GM19238 (cell line): ENCODE results near the gene CSNK2A2.

Experiments
- DNase-seq: peaks from one replicate; pipeline ENCODE4 v3.0.0; 2011; ENCODE audit warnings: low spot score; ENCODE audit not compliant: insufficient read length

The CSNK2A2 gene

DNA sequence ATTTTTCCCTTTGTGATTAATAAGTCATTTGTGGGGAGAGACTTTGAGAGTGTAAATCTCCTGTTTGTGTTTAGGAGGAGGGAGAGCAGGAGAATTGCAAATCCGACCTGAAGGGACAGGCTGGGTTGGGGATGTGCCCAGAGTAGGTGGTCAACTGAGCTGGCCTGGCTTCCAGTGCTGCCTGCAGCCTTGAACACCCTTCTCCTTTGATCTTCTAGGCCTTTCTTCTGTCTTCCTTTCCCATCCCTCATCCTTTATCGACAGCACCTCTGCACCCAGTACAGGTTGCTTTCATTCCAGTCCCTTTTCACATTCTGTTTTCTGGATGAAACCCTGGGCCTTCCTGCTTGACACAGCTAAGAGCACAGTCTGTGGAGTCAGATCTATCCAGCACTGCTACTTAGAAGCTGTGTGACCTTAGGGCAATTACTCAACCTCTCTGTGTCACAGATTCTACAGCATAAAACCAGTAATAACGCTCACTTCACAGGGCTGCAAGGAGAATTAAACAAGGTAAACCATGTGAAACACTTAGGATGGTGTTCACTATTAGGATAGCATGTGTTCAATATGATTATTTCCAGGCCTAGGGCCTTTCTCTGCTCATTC lies 1.0 kb upstream of the CSNK2A2 start:
- DNase-seq: no peak

DNA sequence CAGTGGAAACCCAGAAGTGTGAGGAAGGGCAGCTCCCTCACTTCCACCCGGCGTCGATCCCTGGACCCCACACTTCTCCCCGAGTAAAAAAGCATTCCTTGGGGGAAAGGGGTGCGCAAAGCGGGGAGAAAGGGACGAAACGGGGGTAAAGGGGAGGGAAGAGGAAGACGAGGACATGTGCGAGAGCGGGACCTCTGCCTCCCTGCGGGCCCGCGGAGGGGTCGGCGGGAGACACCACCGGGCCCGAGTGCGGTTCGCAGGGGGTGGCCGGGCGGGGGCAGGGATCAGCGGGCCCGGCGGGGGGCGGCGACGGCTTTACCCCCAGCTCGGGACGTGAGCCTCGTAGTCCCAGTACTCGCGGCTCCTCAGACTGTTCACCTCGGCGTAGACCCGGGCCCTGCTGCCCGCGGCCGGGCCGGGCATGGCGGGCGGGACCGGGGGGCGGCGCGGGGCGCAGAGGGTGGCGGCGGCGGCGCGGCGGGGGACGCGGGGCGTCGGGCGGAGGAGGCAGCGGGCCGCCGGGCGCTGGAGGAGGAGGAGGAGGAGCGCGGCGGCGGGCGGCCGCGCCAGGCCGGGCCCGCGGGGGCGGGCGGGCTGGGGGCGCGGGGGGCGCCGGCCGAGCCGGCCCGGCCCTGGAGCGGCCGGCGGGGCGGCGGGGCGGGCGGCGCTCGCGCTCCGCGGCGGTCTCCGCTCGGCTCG lies 443 bp downstream of the CSNK2A2 start:
- DNase-seq: peak; percentile 22

DNA sequence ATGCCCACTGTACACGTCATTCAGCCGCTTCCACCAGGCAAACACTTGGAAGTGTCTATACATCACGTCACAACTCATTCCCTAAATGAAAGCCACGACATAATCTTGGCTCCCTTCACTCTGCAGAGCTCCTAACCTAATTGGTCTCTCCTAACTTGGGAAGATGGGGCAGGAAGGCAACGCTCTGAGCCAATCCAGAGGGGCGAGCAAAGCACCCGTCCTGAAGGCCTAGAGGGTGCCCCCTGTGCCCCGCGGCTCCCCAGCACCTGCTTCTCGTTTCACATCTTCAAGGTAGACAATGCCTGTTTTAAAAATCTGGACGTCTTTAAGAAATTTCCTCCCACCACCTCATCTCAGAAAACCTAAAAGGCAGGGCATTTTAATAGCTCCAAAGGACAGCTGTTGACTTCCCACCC lies 1.0 kb downstream of the CSNK2A2 start:
- DNase-seq: no peak

DNA sequence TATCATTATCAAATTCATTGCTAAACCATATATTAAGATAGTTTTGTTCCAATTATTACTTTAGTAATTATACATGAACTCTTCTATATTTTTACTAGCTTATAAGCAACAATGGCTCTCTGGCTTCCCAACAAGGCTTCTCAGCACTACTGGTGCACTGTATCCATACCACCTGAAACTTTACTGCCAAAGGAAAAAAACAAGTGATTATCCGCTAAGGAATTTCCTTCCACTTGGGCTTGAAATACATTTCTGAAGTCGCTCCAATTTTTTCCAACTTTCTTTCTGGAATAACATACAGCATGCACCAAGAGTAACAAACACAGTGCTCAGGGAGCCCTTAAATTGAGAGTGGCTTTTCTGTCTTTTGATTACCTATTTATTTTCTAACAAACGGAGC lies 2.1 kb downstream of the CSNK2A2 start:
- no peak for DNase-seq

DNA sequence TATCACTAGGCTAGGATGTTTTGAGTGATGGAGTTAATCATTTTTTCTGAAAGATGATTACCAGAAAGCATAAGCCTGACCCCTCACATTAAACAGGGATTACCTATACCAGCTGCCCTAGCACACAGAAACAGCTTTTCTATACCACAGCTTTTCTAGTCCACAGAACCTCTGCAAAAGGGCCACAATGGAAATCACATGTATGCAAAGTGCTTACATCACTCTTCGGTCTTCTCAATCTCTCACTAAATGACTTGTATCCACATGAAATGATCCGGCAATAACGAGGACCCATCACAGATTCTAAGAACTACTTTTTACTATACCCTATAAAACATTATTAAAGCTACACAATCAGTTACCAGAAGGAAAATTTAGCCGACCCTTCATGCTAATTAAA lies 2.6 kb downstream of the CSNK2A2 start:
- DNase-seq: no peak

DNA sequence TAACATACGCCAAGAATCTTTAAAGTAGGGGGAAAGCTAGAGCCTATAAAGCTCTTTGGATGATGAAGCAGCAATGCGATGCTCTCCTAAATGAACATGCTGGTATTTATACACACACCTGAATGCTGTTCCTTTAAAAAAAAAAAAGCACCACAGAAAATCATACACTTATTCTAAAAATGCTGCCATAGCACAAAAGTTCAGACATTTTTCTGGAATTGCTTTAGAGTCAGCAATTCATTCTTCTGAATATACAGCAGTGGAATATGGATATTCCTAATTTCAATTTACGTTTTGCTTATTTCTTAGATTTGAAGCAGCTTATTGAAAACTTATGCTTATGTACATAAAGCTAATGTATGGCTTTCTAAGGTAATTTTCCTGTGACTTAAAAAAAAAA lies 3.1 kb downstream of the CSNK2A2 start:
- no peak for DNase-seq

DNA sequence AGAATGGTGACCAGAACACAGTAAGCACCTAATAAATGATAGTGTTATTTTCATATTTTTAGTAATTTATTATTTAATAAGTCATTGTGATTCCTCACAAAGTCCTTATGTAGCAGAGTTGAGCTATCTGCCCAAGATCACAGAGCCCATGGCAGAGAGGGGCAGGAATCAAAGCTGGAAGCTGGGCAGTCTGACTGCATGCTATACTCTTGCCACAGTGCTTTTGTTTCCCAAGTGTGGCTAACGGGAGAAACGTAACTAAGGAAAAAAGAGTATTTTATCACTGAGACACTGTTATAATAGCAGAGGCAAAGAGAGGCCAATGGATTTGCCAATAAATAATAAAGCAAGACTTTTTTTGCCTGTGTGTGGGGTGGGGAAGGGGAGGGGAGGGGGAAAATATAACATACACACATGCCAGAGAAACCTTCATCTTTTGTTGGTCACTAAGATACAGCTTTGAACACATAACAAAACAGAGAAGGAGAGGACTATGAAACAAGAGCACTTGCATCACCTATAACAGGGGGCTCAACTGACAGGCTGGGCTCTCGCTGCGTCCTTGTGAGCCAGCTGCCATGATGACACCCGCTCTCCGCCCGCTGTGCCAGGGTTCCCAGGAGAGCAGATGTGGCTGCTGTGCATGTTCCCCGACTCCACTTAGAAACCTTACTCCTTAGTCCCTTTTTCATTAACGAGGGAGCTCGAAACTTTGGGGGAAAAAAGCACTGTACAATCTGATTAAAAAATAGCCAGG lies 10.1 kb downstream of the CSNK2A2 start:
- no peak for DNase-seq

DNA sequence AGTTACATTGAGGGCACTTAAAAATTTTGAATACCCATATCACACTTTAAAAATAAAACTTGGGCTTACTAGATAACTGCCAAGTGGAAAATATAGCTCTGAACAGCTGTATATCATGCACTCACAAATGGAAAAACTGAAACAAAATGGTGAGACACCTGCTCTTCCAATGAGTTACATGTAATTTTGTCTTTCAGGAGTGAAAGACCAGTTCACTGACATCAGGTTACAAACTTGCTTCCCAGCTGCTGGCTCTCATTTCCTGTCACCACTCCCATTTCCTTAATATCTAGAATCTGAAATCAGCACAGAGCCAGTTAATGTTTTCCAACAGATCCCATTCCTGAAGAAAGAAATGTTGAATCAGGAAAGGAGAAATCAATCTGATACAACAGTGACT lies 10.8 kb downstream of the CSNK2A2 start:
- no peak for DNase-seq

DNA sequence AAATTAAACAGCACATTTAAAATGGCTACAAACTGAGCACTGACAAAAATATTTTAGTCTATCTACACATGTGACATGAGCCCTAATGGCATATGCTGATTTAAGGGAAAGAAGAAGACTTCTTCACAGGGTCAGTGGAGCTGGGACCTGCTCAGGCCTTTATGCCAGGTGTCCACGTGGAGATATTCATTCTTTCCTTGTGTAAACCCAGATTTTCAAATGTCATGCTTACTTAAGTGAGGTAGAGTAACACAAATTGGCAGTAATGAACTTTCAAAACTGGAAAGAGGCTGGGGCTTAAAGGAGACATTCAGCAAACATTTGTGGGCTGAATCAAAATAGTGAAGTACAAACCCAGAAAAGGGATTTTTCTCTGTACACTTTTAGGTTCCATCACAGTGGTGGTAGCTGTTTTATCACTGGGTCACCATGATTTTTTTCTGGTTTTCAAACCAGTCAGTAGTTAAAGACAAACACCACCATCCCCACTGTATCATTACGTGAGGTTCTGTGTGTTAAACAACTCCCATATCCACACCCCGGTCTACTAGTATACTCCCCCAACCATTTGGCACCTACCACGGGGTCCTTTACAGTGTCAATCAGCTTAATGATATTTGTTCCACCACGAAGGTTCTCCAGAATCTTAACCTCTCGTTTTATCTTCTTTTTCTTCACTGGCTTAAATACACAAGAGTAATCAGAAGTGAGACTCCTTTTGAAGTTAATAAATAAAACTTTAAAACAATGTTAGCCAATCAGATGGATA lies 11.5 kb downstream of the CSNK2A2 start:
- no peak for DNase-seq

DNA sequence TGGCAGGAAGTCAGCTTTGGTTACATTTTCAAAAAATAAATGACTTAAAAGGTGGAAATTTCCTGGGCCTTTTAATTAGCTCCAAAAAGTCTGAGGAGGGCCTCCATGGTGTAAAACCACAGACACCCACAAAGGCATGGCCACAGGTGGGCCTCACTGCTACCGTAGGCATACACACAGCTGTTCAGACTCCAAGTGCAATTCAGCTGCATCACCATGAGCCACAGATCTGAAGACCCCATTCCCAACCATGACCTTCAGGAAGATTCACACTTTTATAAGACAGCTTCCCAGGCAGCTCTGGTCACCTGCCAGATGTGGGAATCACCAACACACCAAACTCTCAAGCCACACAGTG lies 20.6 kb downstream of the CSNK2A2 start:
- DNase-seq: no peak

DNA sequence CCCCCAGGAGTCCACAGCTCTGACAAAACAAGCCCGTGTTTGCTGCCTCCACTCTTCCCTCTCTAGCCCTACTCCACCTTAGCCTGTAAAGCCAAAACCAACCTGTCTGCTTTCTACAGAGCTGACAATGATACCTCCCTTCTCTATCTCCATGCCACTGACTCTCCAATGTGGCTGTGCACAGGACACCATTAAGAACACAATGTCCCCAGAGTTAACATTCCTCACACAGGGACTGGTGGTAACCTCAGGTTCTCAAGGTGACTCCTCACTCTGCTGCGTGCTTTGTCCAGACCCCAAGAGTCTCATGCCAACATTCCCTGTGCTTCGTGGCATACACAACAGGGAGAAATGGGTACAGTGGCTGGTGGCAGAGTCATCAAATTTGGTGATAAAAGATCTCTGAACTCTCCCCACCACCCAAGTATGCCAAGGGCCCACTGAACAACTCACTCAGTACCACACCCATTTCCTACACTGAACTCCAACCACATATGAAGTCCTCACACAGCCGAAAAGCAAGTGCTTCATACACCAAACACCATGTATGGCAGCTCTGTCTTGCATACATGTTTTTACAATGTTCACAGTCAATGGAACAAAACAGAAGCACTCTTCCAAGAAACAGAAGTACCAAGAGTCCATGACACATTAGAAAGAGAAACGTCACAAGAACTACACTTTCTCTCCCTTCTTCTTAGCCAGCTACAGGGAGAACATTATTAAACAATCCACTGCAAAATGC lies 21.1 kb downstream of the CSNK2A2 start:
- DNase-seq: no peak

DNA sequence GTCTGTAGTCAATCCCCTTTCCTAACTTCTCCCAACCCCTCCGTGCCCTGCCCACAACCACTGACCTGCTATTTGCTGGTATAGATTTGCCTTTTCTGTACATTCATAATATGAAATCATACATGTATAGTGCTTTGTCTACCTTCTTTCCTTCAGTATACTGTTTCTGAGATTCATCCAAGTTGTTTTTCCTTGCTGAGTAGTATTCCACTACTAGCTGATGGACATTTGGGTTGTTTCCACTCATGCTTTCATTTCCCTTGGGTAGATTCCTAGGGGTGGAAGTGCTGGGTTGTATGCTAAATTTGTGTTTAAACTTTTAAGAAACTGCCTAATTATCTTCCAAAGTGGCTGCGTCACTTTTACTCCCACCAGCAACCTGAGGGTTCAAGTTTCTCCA lies 27.7 kb downstream of the CSNK2A2 start:
- DNase-seq: no peak

DNA sequence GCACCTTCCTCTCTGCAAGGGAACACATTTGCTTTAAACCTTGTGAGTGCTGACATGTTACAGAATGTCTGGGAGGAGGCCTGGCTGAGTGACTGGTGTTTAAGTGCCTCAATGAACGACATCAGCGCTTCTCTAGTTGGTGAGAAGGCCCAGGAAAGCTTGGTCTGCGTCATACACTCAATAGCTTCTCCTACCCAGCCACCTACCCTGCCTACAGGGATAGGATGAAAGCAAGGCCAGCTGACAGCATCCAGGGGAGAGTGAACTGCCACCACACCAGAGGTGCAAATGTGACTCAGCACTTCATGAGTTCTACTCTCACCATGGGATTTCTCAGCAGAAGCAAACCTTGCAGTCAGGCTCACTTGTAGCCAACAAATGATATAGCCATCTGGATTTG lies 37.1 kb downstream of the CSNK2A2 start:
- DNase-seq: no peak

DNA sequence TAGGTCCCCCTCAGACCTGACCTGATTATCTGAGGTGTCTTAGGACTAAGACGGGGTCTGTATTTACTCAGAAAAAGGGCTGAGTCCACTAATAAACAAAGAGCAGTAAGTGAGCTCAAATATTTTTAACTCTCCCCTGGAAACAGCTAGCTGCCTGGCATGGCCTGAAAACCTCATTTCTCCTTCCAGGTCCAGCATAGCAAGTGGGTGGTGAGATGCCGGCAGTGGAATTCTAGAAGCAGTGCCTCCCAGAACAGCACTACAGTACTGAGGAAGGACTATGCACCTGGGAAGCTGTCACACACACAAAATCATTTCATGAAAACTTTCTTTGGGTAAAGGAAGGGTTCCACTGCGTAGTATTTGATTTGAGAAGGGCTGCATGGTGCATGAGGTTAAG lies 39.2 kb downstream of the CSNK2A2 start:
- no peak for DNase-seq

DNA sequence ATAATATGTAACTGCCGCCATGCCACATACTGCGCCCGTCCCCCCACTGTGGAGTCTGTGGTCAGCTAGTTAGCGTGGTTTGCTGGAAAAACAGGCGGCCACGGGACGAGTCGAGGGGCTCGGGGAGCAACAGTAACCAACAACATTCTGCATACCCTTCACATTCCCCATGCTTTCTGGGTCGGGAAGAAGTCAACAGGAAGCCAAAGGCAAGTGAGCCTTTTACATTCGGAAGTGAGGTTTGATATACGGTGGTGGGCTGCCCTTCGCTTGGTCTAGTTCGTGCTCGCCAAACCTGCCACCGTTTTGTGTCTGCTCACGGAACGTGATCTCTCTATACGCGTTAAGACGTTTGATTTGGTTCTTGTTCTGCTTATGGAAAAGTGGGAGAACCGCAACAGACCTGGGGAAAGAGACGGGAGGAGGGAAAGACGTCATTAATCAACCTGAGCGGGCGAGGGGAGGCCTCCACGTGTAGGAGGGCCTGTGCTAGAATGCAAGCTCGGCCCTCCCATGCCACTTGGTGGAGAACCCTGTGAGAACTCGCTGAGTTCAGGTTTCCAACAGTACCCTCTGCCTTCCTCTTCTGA lies 39.9 kb downstream of the CSNK2A2 start:
- DNase-seq: no peak

DNA sequence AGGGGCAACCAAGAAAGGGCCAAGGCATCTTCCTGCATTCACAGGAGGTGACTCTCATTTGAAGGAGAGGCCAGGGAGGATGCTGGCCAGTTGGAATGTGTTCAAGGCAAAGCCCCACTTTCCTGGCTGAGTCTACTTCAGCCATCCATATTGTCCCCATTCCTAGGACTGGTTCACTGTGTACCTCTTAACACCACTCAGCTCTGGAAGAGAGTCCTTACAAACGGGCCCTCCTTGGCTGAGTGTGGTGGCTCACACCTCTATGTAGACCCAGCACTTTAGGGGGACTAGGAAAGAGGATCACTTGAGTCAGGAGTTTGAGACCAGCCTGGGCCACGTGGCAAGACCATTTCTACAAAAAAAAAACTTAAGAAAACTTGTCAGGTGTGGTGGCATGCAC lies 40.7 kb downstream of the CSNK2A2 start:
- DNase-seq: no peak

DNA sequence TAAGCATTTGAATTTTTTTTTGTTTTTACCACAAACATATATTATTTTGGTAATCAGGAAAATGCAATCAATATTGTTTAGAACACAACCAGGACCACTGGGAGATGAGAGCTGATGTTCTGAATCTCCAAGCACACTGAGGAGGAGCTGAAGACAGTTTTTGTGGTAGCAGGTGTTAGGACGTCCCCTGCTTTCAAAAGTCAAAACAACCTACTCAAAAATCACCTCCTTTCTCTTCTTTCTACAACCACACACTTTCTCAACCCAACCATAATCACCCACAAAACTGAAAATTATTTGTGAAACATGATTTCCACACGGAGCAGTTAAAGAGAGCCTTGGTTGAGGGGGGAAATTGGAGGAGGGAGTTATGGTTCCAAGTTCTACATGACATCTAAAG lies 42.1 kb downstream of the CSNK2A2 start:
- no peak for DNase-seq

DNA sequence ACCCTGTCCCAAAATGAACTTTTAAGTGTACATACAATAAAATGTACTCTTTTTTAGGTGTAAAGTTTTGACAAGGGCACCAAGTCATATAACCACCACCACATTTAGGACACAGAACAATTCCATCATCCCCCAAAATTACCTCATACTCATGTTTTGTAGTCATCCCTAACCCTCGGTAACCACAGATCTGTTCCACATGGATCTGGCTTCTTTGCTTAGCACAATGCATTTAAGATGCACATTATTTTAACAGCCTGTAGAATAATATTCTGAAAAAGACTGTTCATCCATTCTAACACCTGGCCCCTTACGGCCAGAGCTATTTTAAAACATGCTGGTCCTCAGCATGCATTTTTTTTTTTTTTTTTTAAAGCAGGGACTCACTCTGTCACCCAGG lies 43.6 kb downstream of the CSNK2A2 start:
- no peak for DNase-seq

DNA sequence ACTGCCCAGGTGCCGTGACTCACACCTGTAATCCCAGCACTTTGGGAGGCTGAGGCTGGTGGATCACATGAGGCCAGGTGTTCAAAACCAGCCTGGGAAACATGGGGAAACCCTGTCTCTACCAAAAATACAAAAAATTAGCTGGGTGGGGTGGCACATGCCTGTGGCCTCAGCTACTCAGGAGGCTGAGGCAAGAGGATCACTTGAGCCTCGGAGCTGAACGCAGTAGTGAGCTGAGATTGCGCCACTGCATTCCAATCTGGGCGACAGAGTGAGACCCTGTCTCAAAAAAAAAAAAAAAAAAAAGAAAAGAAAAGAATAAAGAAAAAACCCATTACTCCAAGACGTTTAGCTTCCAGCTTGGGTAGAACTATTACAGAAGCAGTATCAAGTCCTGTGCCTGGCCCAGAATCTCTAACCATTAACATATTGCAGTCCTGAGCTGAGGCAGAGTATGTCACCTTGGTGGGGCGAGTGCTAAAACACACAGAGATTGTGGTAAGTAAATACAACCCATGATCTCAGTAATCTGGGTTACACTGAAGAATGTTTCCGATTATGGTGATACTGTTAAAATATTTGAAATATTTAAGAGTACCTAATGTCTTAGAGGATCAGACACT lies 45.5 kb downstream of the CSNK2A2 start:
- no peak for DNase-seq

DNA sequence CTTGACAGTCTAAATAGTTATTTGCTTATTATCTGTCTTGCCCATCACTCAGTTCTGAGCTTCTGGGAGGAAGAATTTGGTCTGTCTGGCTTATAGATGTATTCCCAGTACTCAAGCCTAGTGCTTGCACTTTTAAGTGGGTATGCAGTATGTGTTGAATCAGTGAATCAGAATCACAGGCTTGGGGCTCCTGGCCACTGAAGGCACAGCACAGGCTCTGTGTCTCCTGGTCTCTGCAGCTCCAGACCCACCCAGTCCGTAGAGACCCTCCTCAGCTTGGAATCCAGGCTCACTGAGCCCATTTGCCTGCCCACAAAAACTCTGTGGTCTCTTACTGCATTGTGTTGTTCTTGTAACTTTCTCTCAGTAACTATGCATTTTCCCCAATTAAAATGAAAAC lies 49.4 kb downstream of the CSNK2A2 start:
- DNase-seq: no peak

DNA sequence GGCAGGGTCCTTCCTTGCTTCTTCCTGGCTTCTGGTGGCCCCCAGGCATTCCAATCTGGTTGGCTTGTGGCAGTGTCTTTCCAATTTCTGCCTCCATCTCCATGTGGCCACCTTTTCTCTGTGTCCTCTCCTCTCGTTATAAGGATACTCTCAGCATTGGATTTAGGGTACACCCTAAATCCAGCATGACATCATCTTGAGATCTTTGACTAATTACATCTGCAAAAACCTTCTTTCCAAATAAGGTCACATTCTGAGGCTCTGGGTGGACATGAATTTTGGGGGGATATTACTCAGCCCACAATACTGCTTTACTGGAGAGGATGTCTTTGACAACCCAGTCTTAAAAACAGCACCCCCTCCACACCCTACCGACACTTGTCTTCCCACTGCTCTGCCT lies 49.8 kb downstream of the CSNK2A2 start:
- no peak for DNase-seq
